ENCODE results near the gene SELENOI. TPM values are rescaled to one million over a fixed set of nuclear protein-coding genes. Genes with fewer than 3 reads are reported as not detected.

Gene SELENOI
- total and polyA plus RNA-seq, 12 donors = 1.9 to 45.4 (median 18.7) TPM

- no peak for DNase-seq
- TF ChIP-seq POLR2A (IDR thresholded peaks at IDR 0.05) (no peak), CTCF (IDR thresholded peaks at IDR 0.05) (no peak)
- H3K36me3 ChIP-seq (replicated peaks in 1 of 2) = no peaks in the 10 kb centered on the region
- H3K4me1 ChIP-seq (replicated peaks in 1 of 2) = peaks cover 0 to 5% of the 10 kb centered on the region in 2 donors
- 81 to 89% (median 84%) methylated on average over 6 of the region's 6 CpGs for WGBS, 4 donors
- no peaks in the 10 kb centered on the region for H3K9me3 ChIP-seq (replicated peaks in 1 of 3)
- no peaks in the 10 kb centered on the region for H3K27me3 ChIP-seq
- H3K27ac ChIP-seq = no peak overlapping the region
- no peak overlapping the region for H3K4me3 ChIP-seq
- intact Hi-C loops (cut with DNase I) = no loop called here
Measured at GRCh38 chr2:26305540-26305939, 40.4 kb upstream of the SELENOI start.

GRCh38 chr2:26309921-26310320 is 36.0 kb upstream of the SELENOI start:
- Histone ChIP-seq H3K27me3 (no peaks in the 10 kb centered on the region), H3K9me3 (replicated peaks in 1 of 3) (no peaks in the 10 kb centered on the region), H3K4me1 (replicated peaks in 1 of 2) (no peaks in the 10 kb centered on the region), H3K36me3 (replicated peaks in 1 of 2) (no peaks in the 10 kb centered on the region), H3K4me3 (no peak overlapping the region), H3K27ac (no peak overlapping the region)
- DNase-seq = no peak
- TF ChIP-seq CTCF (IDR thresholded peaks at IDR 0.05) (no peak), POLR2A (IDR thresholded peaks at IDR 0.05) (no peak)
- 46 to 91% (median 85%) methylated on average over 3 to 10 of the region's 10 CpGs for WGBS, 4 donors
- intact Hi-C loops (cut with DNase I) = no loop called here

- H3K27ac ChIP-seq = no peak overlapping the region
- no peaks in the 10 kb centered on the region for H3K27me3 ChIP-seq
- H3K9me3 ChIP-seq (replicated peaks in 1 of 3) = no peaks in the 10 kb centered on the region
- no peak for DNase-seq
- TF ChIP-seq CTCF (IDR thresholded peaks at IDR 0.05) (no peak), POLR2A (IDR thresholded peaks at IDR 0.05) (no peak)
- no peaks in the 10 kb centered on the region for H3K36me3 ChIP-seq (replicated peaks in 1 of 2)
- no peaks in the 10 kb centered on the region for H3K4me1 ChIP-seq (replicated peaks in 1 of 2)
- H3K4me3 ChIP-seq = no peak overlapping the region
- intact Hi-C loops (cut with DNase I) = no loop called here
- WGBS, 4 donors = 84 to 95% (median 91%) methylated on average over 8 to 9 of the region's 9 CpGs
Measured at GRCh38 chr2:26312471-26312870, 33.5 kb upstream of the SELENOI start.

GRCh38 chr2:26313446-26313845 is 32.5 kb upstream of the SELENOI start:
- intact Hi-C loops (cut with DNase I) = no loop called here
- 85 to 88% (median 86%) methylated on average over 6 to 12 of the region's 12 CpGs for WGBS, 4 donors

More at GRCh38 chr2:26313446-26313845, 32.5 kb upstream of the SELENOI start:
- Histone ChIP-seq H3K27me3 (no peaks in the 10 kb centered on the region), H3K36me3 (replicated peaks in 1 of 2) (no peaks in the 10 kb centered on the region), H3K4me3 (no peak overlapping the region), H3K9me3 (replicated peaks in 1 of 3) (no peaks in the 10 kb centered on the region), H3K4me1 (replicated peaks in 1 of 2) (no peaks in the 10 kb centered on the region), H3K27ac (no peak overlapping the region)
- TF ChIP-seq POLR2A (IDR thresholded peaks at IDR 0.05) = no peak
- no peak for TF ChIP-seq CTCF (IDR thresholded peaks at IDR 0.05)
- no peak for DNase-seq
